Activated CD4-positive, alpha-beta T cell treated with anti-CD3 and anti-CD28 coated beads, Interleukin-2, Interleukin-4, amounts not matched to agents 100 ng/mL and 50 ng/mL, durations not matched to agents 16 hours and 8 hours (primary cell): ENCODE results near the gene HMCN2.
A peak's percentile ranks its signal among the peaks of the same experiment; 100 is the strongest.

Experiments used
- DNase-seq: peaks from one replicate; pipeline ENCODE4 v3.0.0-alpha.2; 2020; ENCODE audit warnings: low spot score

The HMCN2 gene

GRCh38 chr9:130265431-130266235, at the start of gene HMCN2:
HMCN2 (plus strand) TSS chr9:130265760; CDS start chr9:130265879, 119 bp downstream.
- DNase-seq, result no peak

GRCh38 chr9:130217838-130218237, 47.7 kb upstream of the HMCN2 start:
- no peak for DNase-seq

- no peak for DNase-seq
Measured at GRCh38 chr9:130219661-130220096, 45.9 kb upstream of the HMCN2 start.

GRCh38 chr9:130220352-130220751, 45.2 kb upstream of the HMCN2 start:
- DNase-seq, result no peak

- no peak for DNase-seq
Measured at GRCh38 chr9:130222833-130223232, 42.7 kb upstream of the HMCN2 start.

- no peak for DNase-seq
Measured at GRCh38 chr9:130225071-130225470, 40.5 kb upstream of the HMCN2 start.

GRCh38 chr9:130225586-130225985, 40.0 kb upstream of the HMCN2 start:
- no peak for DNase-seq

- no peak for DNase-seq
Measured at GRCh38 chr9:130226112-130226511, 39.4 kb upstream of the HMCN2 start.

- no peak for DNase-seq
Measured at GRCh38 chr9:130227833-130228232, 37.7 kb upstream of the HMCN2 start.

GRCh38 chr9:130229759-130230158, 35.8 kb upstream of the HMCN2 start:
- no peak for DNase-seq

- DNase-seq, result no peak
Measured at GRCh38 chr9:130230631-130231030, 34.9 kb upstream of the HMCN2 start.

- no peak for DNase-seq
Measured at GRCh38 chr9:130232899-130233586, 32.5 kb upstream of the HMCN2 start.

- DNase-seq, result no peak
Measured at GRCh38 chr9:130233587-130233945, 32.0 kb upstream of the HMCN2 start.

GRCh38 chr9:130234340-130235260, 31.0 kb upstream of the HMCN2 start:
- no peak for DNase-seq

GRCh38 chr9:130235558-130236435, 29.8 kb upstream of the HMCN2 start:
- DNase-seq, result peak; percentile 66

- no peak for DNase-seq
Measured at GRCh38 chr9:130236436-130236985, 29.0 kb upstream of the HMCN2 start.

- DNase-seq, result no peak
Measured at GRCh38 chr9:130237076-130237475, 28.5 kb upstream of the HMCN2 start.

GRCh38 chr9:130237763-130238524, 27.6 kb upstream of the HMCN2 start:
- DNase-seq, result no peak

- DNase-seq, result no peak
Measured at GRCh38 chr9:130239363-130239695, 26.2 kb upstream of the HMCN2 start.

- peak; percentile 69 for DNase-seq
Measured at GRCh38 chr9:130239741-130240241, 25.8 kb upstream of the HMCN2 start.
